DOHH2 (cell line): Measurements from ENCODE around the gene FUT2.

Experiments used
- H3F3A ChIP-seq: fragments of 200-600 bp; sonication (generic), shearing (Covaris generic); 2 replicates; pipeline ENCODE4 v1.6.0; 2016; ENCODE audit warnings: antibody characterized with exemption, mild to moderate bottlenecking; ENCODE audit not compliant: control insufficient read depth, insufficient read depth
- H3K27ac ChIP-seq: fragments of 200-600 bp; sonication (generic); 2 replicates; pipeline ENCODE4 v1.5.1; 2014; ENCODE audit warnings: low read depth, mild to moderate bottlenecking, low read length, moderate library complexity
- H3K27me3 ChIP-seq: fragments of 200-600 bp; sonication (generic); 2 replicates; pipeline ENCODE4 v1.6.1; 2014; ENCODE audit warnings: mild to moderate bottlenecking, low read length, mixed read lengths; ENCODE audit not compliant: control insufficient read depth
- H3K36me3 ChIP-seq: fragments of 200-600 bp; sonication (generic); 2 replicates; pipeline ENCODE4 v1.6.1; 2014; ENCODE audit warnings: mild to moderate bottlenecking, low read length, moderate library complexity, mixed read lengths; ENCODE audit not compliant: control insufficient read depth
- H3K4me1 ChIP-seq: fragments of 200-600 bp; sonication (generic); 2 replicates; pipeline ENCODE4 v1.6.1; 2014; ENCODE audit warnings: mild to moderate bottlenecking, low read length, mixed read lengths; ENCODE audit not compliant: control insufficient read depth
- H3K4me2 ChIP-seq: fragments of 200-600 bp; sonication (generic); 2 replicates; pipeline ENCODE4 v1.6.0; 2014; ENCODE audit warnings: mild to moderate bottlenecking, low read length, moderate library complexity
- H3K4me3 ChIP-seq: fragments of 200-600 bp; sonication (generic); 2 replicates; pipeline ENCODE4 v1.5.1; 2014; ENCODE audit warnings: mild to moderate bottlenecking, low read length, mixed read lengths
- H3K79me2 ChIP-seq: fragments of 200-600 bp; sonication (generic); 2 replicates; pipeline ENCODE4 v1.6.1; 2014; ENCODE audit warnings: mild to moderate bottlenecking, low read length, mixed read lengths; ENCODE audit not compliant: control insufficient read depth
- H3K9me2 ChIP-seq: fragments of 200-600 bp; sonication (generic); replicated peaks from 2 replicates; pipeline ENCODE4 v1.6.1; 2014; ENCODE audit warnings: mild to moderate bottlenecking, low read length, mixed read lengths; ENCODE audit not compliant: control insufficient read depth
- H3K9me3 ChIP-seq: fragments of 200-600 bp; sonication (generic); 2 replicates; pipeline ENCODE4 v1.6.1; 2014; ENCODE audit warnings: antibody characterized with exemption, low read length, mixed read lengths; ENCODE audit not compliant: control insufficient read depth, insufficient read depth
- H4K20me1 ChIP-seq: fragments of 200-600 bp; sonication (generic); 2 replicates; pipeline ENCODE4 v1.6.0; 2014; ENCODE audit warnings: low read depth, mild to moderate bottlenecking, antibody characterized with exemption, low read length, moderate library complexity; ENCODE audit not compliant: control insufficient read depth, insufficient read depth
- CTCF ChIP-seq: fragments of 200-600 bp; sonication (generic); IDR thresholded peaks from one replicate; pipeline ENCODE4 v1.5.1; 2014; ENCODE audit warnings: antibody characterized with exemption, mild to moderate bottlenecking, low read depth, low read length; ENCODE audit not compliant: poor library complexity, severe bottlenecking
- EZH2phosphoT487 ChIP-seq: fragments of 200-600 bp; sonication (generic); IDR thresholded peaks from 2 replicates; pipeline ENCODE4 v1.6.1; 2017; ENCODE audit warnings: borderline replicate concordance, mild to moderate bottlenecking, antibody characterized with exemption, low read length, moderate library complexity, mixed read lengths

Gene FUT2

DNA sequence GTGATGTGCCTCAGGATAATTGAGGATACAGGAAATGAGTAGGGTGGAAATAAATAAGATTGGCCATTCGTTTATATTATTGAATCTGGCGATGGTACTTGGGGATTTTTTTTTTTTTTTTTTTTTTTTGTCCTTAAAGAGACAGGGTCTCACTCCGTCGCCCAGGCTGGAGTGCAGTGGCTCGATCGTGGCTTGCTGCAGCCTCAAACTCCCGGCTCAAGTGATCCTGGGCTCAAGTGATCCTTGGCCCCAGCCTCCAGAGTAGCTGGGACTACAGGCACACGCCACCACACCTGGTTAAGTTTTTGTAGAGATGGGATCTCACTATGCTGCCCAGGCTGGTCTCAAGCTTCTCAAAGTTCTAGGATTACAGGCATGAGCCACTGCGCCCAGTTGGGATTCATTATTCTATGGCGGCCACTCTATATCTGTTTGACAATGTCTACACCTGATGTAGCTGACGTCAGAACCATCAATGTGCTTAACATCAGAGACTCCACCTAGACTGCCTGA, 26.5 kb downstream of the FUT2 start:
- Histone ChIP-seq H3K36me3 (peaks cover 15% of the 10 kb centered on the region), H4K20me1 (no peaks in the 10 kb centered on the region), H3K27me3 (no peaks in the 10 kb centered on the region)

GRCh38 chr19:48724796-48725753, 29.3 kb downstream of the FUT2 start:
- peaks cover 39% of the 10 kb centered on the region for H3K4me1 ChIP-seq
- no peak for TF ChIP-seq EZH2phosphoT487
- TF ChIP-seq CTCF: no peak
- H3K4me3 ChIP-seq: peak overlapping the region; percentile 25
- H3K9me3 ChIP-seq: peaks cover 16% of the 10 kb centered on the region
- H3K79me2 ChIP-seq: no peaks in the 10 kb centered on the region
- peaks cover 9% of the 10 kb centered on the region for H3F3A ChIP-seq
- peak overlapping the region; percentile 61 for H3K4me2 ChIP-seq
- H3K36me3 ChIP-seq: peaks cover 15% of the 10 kb centered on the region
- H3K27ac ChIP-seq: peak overlapping the region; percentile 80
- H3K9me2 ChIP-seq: no peaks in the 10 kb centered on the region
- H3K27me3 ChIP-seq: no peaks in the 10 kb centered on the region
- H4K20me1 ChIP-seq: no peaks in the 10 kb centered on the region

More for the DNA sequence above, 26.5 kb downstream of the FUT2 start:
- Histone ChIP-seq H3K27ac (no peak overlapping the region), H3K79me2 (no peaks in the 10 kb centered on the region), H3K4me2 (no peak overlapping the region), H3F3A (peaks cover 9% of the 10 kb centered on the region), H3K4me3 (no peak overlapping the region), H3K4me1 (peaks cover 43% of the 10 kb centered on the region), H3K9me3 (peaks cover 15% of the 10 kb centered on the region), H3K9me2 (no peaks in the 10 kb centered on the region)
- TF ChIP-seq EZH2phosphoT487: no peak
- no peak for TF ChIP-seq CTCF

GRCh38 chr19:48726556-48726955, 30.8 kb downstream of the FUT2 start:
- no peaks in the 10 kb centered on the region for H4K20me1 ChIP-seq
- peak overlapping the region; percentile 80 for H3K27ac ChIP-seq
- no peaks in the 10 kb centered on the region for H3K9me2 ChIP-seq
- peaks cover 15% of the 10 kb centered on the region for H3K36me3 ChIP-seq
- peak overlapping the region; percentile 61 for H3K4me2 ChIP-seq
- H3K79me2 ChIP-seq: no peaks in the 10 kb centered on the region
- TF ChIP-seq EZH2phosphoT487 (no peak), CTCF (no peak)
- H3K9me3 ChIP-seq: peaks cover 16% of the 10 kb centered on the region
- H3K4me3 ChIP-seq: peak overlapping the region; percentile 25
- peaks cover 30% of the 10 kb centered on the region for H3K4me1 ChIP-seq
- no peaks in the 10 kb centered on the region for H3K27me3 ChIP-seq
- H3F3A ChIP-seq: peaks cover 9% of the 10 kb centered on the region
